Middle frontal gyrus (tissue), 1 donor: ENCODE measurements around the gene SRP14.
"Not testable (repeated sequence)": the region's sequence is repeated elsewhere in the genome, so short reads cannot be mapped to it uniquely, and the experiment has no call there.

Experiments used
- DNase-seq: peaks from one replicate; pipeline ENCODE4 v3.0.0-alpha.2; 2015; ENCODE audit warnings: low spot score; ENCODE audit errors: extremely low spot score

Gene SRP14, protein sequence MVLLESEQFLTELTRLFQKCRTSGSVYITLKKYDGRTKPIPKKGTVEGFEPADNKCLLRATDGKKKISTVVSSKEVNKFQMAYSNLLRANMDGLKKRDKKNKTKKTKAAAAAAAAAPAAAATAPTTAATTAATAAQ

DNA sequence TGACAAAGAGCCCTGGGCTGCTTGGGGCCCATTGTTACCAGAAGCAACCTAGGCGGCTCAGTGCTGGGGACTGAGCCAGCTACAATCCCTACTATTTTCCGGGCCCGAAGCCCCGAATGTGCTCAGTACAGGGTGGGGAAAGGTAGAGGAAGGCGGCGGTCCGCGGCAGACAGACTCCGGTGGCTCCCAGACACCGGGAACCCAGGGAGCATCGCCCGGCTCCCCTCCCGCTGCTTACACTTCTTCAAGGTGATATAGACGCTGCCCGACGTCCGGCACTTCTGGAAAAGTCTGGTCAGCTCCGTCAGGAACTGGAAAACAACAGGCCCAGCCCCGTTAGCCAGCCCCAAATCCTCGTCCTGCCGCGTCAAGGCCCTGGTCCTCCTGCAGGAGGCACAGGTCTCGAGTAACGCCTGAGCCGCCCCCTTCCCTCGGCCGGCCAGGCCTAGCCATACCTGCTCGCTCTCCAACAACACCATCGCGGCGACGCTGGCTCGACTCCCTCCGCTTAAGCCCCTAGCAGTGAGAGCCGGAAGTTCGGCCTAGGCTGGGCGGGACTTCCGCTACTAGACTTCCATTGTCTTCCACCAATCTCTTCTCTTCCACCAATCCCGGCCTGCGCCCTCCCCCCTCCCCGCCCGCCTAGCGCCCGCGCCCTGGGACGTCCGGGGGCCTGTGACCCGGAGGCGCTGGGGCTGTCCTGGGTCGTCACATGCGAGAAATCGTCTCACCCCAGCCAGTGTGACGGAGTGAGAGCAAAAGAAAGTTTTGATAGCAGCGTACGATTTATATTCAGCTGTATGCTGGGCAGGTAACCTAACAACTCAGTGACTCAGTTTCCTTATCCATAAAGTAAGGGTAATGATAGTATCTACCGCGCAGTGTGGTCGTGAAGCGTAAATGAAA is at the start of gene SRP14:
SRP14 (minus strand) TSS at position 544 of the 906 bp plus-strand sequence; CDS start at position 479, 65 bp downstream.
- DNase-seq = peak; percentile 91

DNA sequence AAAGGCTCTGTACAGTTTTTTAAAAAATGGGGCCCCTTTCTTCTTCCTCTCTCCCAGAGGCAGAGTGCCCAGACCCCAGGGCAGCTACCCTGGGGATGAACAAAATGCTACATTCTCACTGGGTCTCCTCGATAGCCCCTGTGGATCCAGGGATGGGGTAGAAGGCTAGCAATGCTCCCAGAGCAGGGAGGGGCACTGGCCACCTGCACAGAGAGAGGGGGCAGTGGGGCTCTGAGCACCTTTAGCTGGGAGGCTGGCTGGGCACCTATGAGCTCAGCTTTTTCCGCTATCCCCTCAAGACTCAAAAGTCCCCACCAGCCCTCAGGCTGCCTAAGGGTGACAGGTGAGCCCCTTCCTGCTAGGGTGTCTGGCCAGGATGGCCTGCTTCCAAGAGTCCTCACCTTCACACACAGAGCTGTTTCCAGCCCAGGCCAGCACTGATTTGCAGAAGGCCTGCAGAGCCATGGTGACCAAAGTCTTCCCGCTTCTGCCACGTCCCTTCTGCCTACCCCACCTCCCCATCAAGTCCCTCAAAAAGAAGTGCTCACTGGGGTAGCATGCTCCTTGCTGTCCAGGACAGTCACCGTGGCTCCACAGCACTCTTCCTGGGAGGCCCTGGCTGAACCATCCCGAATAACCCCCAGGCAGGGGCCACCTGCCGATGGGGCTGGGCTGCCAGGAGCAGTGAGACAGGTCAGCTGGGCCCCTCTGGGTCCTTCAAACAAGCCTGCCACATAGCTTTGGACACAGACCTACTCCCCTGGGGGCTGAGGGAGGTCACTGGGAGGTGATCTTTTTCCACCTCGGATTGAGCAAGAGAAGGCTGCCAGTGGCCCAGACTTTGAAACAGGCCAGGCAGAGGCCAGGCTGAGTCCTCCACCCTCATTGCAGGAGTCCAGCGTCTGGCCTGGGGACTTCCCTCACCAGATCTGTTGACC is 49.3 kb upstream of the SRP14 start:
- DNase-seq = no peak

DNA sequence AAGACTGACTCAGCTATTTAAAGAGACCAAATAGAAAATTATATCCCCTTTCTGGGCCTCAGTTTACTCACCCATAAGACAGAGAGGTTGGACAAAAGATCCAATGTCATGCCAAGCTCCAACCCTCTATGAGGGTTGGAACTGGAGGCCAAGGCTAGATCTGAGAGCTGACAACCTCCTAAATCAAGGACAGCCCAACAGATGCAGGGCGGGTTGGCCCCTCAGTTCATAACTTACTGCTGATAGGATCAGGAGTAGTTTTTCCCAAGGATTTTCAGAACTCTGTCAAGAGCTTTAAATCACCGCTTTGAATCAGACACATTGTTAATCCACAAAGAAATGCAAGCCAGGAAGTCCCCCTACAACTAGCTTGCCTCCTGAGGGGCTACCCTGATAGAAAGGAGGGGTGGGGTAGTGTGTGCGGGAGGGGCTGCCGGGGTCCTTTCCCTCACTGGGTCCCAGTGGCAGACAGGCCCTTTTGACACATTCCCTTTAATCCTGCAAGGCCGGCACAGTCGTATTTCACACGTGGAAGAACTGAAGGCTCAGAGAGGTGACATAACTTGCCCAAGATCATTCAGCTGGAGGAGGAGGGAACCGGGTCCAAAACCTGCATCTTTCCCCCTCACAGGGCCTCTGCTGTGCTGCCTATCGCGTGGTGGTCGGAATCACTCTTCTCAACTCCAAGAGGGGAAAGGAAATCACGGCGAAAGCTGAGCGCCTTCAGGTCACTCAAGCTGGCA is 48.3 kb upstream of the SRP14 start:
- DNase-seq = no peak

DNA sequence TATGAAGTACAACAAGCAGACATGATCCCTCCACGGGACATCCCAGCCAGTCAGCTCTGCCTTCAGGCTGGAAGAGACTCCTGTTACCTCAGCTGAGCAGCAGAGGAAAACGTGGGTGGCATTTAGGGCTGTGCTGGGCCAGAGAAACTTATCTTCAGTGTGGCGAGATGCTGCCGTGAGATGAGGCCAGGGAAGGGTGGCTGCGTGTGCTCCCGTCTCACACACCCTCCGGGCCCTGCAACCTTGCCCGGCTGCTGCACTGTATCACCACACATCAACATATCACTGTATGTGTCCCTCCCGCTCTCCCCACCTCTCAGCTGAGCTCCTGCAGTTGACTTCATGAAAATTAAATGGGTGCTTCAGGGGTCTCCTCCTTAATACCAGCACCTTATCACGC is 46.3 kb upstream of the SRP14 start:
- DNase-seq = no peak

DNA sequence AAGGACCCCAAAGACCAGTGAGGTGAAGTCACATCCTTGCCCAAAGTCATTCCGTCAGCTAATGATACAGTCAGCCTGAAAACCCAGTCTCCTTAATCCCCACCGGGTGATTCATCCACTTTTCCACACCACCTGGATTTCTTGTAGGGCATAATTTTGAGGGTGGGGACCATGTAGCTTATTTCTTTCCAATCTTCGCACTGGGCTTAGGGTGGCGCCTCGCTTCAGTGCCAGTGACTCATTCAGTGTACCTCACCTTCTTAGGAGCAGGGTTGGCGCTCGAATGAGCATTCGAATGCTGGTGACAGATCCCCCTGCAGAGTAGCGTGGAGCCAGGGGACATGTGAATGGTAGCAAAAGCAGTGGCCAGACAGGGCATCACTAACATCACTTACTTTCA is 45.7 kb upstream of the SRP14 start:
- DNase-seq = no peak

DNA sequence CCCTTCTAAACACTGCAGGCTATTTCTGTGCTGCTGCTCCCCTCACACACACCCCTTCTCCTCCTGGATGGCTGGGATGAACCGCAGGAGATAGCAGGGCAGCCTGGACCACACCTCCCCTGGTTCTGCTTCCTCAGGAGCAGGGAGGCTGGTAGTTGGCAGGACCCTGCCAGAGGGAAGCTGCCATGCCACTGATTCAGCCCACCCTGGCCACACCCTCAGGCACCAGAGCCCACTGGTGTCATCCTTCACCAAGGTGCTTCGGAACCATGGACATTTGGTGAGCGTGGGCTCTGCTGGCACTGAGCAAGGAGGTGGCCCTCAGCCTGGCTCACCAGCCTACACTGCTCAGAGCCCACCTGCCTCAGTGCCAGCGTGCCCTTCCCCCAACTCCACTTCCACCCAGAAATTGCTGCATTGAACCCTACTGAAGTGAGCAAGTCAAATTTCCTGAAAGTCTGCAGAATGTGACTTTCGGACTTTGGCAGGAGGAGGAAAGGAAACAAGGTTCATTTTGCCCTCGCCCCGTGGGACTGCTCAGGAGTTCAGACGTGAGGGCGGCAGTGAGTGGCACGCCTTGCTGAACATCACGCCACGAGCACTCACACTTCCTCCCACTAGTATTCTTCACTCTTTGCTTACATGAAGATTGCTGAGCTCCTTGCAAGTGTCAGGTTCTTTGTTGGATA is 43.4 kb upstream of the SRP14 start:
- no peak for DNase-seq

DNA sequence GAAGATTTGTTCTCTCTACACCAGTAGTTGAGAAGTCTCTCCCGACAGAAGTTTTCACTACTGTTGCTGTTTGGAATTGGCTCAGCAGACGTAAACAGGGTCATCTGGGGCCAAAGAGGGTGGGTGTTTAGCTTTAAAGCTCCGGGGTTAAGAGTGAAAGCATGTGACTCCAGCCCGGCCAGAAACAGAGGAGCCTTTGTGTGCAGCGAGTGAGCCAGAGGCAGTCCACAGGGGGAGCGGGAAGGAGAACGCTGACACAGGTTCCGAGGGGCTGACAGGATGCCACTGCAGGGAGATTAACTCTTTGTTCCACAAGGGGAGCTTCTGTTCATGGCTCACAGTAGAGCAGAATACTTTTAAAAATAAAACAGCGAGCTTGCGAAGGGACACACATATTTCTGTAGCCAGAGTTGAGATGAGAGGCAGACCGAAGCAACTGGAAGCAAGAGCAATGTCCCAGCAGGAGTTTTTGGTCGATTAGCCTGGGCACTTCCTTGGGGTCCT is 42.8 kb upstream of the SRP14 start:
- peak; percentile 69 for DNase-seq

DNA sequence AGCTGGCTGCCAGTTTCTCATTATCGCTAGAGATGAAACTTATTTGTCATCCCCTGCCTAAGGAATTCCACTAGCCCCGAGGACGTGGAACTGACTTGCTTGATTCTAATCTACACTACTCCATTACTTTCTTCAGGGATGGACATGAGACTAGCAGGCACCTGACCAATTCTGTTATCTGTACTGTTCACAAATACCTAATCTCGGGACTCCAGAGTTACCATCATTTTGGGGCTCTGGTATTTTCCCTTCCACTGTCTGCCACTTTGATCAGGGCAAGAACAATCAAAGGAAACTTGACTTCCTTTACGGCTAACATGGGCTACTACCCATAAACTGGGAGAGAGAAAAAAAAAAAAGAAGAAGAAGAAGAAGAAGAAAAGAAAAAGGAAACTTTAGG is 41.9 kb upstream of the SRP14 start:
- no peak for DNase-seq

DNA sequence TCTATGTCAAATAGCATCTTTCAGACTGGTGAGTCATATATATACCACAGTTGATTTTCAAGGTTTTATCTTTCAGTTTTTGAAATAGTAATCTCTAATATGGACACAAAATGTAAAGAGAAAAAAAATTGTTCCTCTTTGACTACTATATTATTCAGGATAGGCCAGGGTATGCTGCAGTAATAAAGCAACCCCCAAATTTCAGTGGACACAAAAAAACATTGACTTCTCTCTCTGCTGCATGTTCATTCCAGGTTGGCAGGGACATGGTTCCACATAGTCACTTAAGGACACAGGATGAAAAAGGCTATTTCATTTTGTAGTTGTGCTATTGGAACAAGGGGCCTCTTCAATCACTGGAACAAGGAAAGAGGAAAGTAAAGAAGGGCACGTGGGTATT is 41.1 kb upstream of the SRP14 start:
- DNase-seq = no peak

DNA sequence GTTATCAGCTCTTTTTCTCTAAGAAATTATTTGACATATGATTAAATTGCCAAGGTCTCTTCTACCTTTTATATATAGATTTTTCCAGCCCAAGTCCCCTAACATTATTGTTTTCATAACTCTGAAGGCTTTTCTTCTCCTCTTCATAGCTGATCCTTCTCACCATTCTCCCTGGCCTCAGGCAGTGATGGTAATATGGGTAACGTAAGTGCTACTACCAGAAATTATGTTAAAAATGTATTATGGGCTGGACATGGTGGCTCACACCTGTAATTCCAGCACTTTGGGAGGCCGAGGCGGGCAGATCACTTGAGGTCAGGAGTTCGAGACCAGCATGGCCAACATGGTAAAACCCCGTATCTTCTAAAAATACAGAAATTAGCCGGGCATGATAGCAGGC is 40.5 kb upstream of the SRP14 start:
- DNase-seq = no peak

DNA sequence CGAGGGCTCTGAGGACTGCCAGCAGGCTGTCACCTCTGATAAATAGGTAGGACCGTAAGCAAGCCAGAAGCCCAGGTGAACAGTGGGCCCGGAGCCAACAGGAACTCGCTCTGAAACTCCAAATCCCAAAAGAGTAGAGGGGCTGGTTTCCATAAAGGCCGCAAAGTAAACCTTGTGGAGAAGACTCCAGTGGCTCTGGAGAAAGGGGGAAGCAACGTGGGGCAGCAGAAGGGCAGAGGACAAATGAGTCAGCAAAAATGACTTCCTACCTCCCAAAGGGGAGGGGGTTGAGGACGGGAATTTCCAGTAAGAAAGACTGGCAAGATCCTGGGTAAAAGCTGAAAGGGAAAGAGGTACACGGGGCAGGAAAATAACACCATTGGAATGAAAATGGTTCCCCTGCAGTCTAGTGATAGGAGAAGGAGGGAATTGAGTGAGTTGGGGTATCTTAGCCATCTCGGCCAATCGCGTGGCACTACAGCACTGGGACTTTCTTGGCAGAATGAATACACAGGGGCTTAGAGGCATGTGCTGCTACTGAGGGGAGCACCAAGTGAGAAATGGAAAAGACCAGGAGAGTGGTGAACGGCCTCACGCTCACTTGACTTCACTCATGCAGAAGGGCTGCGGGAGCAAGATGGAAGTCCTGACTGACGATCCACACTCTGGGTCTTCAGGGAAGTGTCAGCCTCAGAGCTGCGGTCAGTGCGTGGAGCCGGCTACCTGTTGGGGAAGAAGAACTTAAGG is 36.5 kb upstream of the SRP14 start:
- no peak for DNase-seq

DNA sequence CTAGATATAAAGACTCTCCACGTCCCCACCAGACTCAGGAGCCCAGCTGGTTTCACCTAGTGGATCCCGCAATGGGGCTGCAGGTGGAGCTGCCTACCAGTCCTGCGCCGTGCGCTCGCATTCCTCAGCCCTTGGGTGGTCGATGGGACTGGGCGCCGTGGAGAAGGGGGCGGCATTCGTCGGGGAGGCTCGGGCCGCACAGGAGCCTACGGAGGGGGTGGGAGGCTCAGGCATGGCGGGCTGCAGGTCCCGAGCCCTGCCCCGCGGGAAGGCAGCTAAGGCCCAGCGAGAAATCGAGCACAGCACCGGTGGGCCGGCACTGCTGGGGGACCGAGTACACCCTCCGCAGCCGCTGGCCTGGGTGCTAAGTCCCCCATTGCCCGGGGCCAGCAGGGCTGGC is 35.7 kb upstream of the SRP14 start:
- not testable (repeated sequence) for DNase-seq

DNA sequence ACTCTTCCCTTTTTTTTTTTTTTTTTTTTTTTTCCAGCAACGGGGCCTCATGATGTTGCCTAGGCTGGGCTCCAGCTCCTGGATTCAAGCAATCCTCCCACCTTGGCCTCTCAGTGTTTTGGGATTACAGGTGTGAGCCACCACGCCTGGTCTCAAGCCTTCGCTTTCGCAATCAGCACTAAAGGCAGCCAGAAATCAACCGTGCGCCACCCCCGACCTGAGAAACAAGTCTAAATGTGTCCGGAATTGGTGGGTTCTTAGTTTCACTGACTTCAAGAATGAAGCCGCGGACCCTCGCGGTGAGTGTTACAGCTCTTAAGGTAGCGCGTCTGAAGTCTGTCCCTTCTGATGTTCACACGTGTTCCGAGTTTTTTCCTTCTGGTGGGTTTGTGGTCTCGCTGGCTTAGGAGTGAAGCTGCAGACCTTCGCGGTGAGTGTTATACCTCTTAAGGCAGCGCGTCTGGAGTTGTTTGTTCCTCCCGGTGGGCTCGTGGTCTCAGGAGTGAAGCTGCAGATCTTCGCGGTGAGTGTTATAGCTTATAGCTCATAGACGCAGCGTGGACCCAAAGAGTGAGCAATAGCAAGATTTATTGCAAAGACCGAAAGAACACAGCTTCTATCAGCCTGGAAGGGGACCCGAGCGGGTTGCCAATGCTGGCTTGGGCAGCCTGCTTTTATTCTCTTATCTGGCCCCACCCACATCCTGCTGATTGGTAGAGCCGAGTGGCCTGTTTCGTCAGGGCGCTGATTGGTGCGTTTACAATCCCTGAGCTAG is 34.9 kb upstream of the SRP14 start:
- not testable (repeated sequence) for DNase-seq

DNA sequence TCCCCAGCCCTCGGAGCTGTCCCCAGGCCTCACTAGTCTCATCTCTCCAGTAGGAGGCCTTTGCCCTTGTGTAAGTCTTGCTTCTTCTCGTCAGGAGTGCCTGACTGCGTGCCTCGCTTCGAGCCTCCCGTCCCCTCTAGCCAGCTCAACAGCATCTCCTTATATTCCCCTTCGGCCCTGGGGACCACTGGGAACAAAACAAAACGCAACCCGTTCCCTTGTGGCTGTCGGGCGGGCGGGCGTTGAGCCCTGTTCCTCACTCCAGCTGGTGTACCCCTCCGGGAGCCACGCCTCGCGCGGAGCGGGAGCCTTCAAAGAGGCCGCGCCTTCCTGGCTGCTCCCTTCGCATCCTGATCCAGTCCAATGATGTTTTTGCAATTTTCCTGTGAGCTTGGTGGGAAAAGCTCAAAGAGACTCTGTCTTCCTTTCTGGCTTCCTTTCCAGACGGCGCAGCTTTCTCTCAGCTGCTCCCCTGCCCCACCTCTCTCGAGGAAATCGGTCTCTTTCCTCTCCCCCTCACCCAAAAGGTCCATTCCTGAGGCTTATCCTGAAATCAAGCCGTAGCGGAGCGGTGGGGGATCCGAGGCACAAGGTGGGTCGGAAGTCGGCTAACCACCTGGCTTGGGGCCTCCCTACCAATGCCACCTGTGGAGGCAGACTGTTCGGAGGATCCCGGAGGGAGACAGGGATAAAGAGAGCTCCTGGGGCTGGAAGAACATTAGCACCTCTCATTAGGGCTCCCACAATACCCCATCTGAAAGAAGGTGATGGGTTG is 33.4 kb upstream of the SRP14 start:
- DNase-seq = no peak

DNA sequence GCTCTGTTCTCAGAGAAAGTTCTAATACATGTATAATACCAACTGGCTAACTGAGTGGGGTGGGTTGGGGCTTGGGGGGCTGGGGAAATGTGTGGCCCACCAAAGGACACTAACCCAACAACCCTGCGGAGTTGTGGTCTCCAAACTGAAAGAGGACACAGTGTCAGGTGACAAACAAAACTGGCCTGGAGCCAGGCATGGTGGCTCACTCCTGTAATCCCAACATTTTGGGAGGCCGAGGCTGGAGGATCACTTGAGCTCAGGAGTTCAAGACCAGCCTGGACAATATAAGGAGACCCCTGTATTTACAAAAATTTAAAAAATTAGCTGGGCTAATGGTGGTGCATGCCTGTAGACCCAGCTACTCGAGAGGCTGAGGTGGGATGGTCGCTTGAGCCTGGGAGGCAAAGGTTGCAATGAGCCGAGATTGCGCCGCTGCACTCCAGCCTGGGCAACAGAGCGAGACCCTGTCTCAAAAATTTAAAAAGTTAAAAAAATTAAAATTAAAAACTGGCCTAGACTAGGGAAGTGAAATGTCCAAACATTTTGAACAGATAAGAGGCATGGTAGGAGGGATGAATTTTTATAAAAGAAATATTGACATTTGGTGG is 31.7 kb upstream of the SRP14 start:
- DNase-seq = no peak

DNA sequence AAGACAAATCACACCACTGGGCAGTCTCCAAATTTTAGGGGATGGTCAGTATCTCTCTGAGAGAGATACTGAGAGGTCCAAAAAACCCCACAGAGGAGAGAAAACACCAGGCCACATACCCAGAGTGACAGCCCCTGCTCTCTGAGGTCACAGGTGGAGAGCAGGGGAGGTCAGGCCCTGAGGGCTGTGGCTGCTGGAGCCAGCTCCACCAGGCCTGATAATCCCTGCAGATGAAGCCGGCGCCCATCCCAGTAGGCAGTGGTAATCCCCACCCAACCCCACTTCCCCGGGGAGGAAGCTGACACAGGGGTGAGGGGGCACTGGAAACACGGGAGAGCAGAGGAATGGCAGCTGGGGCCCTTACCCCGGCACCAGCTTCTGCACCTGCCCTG is 31.2 kb upstream of the SRP14 start:
- no peak for DNase-seq
